Loucy (cell line): Measurements from ENCODE around the gene GHRL.

Experiments used
- H2AFZ ChIP-seq: fragments of 200-600 bp; sonication (generic); 2 replicates; pipeline ENCODE4 v1.6.0; 2016; ENCODE audit warnings: antibody characterized with exemption, mild to moderate bottlenecking, low read length, moderate library complexity
- H3F3A ChIP-seq: fragments of 200-600 bp; 2 replicates; pipeline ENCODE4 v1.6.0; 2016; ENCODE audit warnings: antibody characterized with exemption, low read depth, mild to moderate bottlenecking
- H3K27me3 ChIP-seq: fragments of 200-600 bp; sonication (generic); 2 replicates; pipeline ENCODE4 v1.6.1; 2014; ENCODE audit warnings: low read length, mild to moderate bottlenecking; ENCODE audit not compliant: insufficient read depth, poor library complexity, severe bottlenecking
- H3K36me3 ChIP-seq: fragments of 200-600 bp; sonication (generic); 2 replicates; pipeline ENCODE4 v1.6.1; 2016; ENCODE audit warnings: low read length; ENCODE audit not compliant: insufficient read depth
- H3K4me1 ChIP-seq: fragments of 200-600 bp; sonication (generic); 2 replicates; pipeline ENCODE4 v1.5.1; 2014; ENCODE audit warnings: low read length, mild to moderate bottlenecking; ENCODE audit not compliant: insufficient read depth, poor library complexity, severe bottlenecking
- H3K4me2 ChIP-seq: fragments of 200-600 bp; sonication (generic); 2 replicates; pipeline ENCODE4 v1.6.0; 2014; ENCODE audit warnings: antibody characterized with exemption, low read length, low read depth, mild to moderate bottlenecking; ENCODE audit not compliant: poor library complexity, severe bottlenecking
- H3K4me3 ChIP-seq: fragments of 200-600 bp; sonication (generic); 2 replicates; pipeline ENCODE4 v1.5.1; 2014; ENCODE audit warnings: low read length, mild to moderate bottlenecking, mixed read lengths; ENCODE audit not compliant: poor library complexity, severe bottlenecking
- H3K79me2 ChIP-seq: fragments of 200-600 bp; sonication (generic); 2 replicates; pipeline ENCODE4 v1.6.1; 2014; ENCODE audit warnings: low read length; ENCODE audit not compliant: insufficient read depth
- H3K9ac ChIP-seq: fragments of 200-600 bp; sonication (generic); 2 replicates; pipeline ENCODE4 v1.6.0; 2014; ENCODE audit warnings: mild to moderate bottlenecking, low read depth, low read length, moderate library complexity; ENCODE audit not compliant: poor library complexity, severe bottlenecking
- H3K9me2 ChIP-seq: fragments of 200-600 bp; sonication (generic); replicated peaks from 2 replicates; pipeline ENCODE4 v1.6.1; 2016; ENCODE audit warnings: low read depth, low read length, mixed read lengths
- H3K9me3 ChIP-seq: fragments of 200-600 bp; sonication (generic); 2 replicates; pipeline ENCODE4 v1.6.1; 2014; ENCODE audit warnings: mild to moderate bottlenecking, antibody characterized with exemption, low read length, low read depth; ENCODE audit not compliant: insufficient read depth
- H4K20me1 ChIP-seq: fragments of 200-600 bp; sonication (generic); 2 replicates; pipeline ENCODE4 v1.6.0; 2014; ENCODE audit warnings: antibody characterized with exemption, low read length, mild to moderate bottlenecking; ENCODE audit not compliant: insufficient read depth, poor library complexity, severe bottlenecking
- CTCF ChIP-seq: fragments of 200-600 bp; sonication (generic); conservative IDR thresholded peaks from 2 replicates; pipeline ENCODE4 v1.5.1; 2014; ENCODE audit warnings: mild to moderate bottlenecking, antibody characterized with exemption, low read length
- EZH2phosphoT487 ChIP-seq: fragments of 200-600 bp; IDR thresholded peaks from 2 replicates; pipeline ENCODE4 v1.6.1; 2018; ENCODE audit warnings: antibody characterized with exemption, mild to moderate bottlenecking, moderate library complexity, borderline replicate concordance

GHRL gene

GRCh38 chr3:10259798-10260197, 32.9 kb downstream of the GHRL start:
- Histone ChIP-seq H2AFZ (no peak overlapping the region), H3F3A (no peaks in the 10 kb centered on the region), H3K79me2 (peaks cover 95% of the 10 kb centered on the region), H4K20me1 (peaks cover 43% of the 10 kb centered on the region), H3K36me3 (peaks cover 49% of the 10 kb centered on the region), H3K4me3 (no peak overlapping the region), H3K4me1 (peaks cover 24% of the 10 kb centered on the region), H3K27me3 (no peaks in the 10 kb centered on the region), H3K9me2 (no peaks in the 10 kb centered on the region), H3K9ac (no peak overlapping the region), H3K9me3 (no peaks in the 10 kb centered on the region), H3K4me2 (no peak overlapping the region)
- TF ChIP-seq EZH2phosphoT487, result no peak
- TF ChIP-seq CTCF, result no peak

- peaks cover 25% of the 10 kb centered on the region for H3K4me1 ChIP-seq
- H3K4me2 ChIP-seq, result peak overlapping the region; percentile 38
- H3K27me3 ChIP-seq, result no peaks in the 10 kb centered on the region
- peaks cover 44% of the 10 kb centered on the region for H3K36me3 ChIP-seq
- H2AFZ ChIP-seq, result no peak overlapping the region
- H3K9me2 ChIP-seq, result no peaks in the 10 kb centered on the region
- peaks cover 95% of the 10 kb centered on the region for H3K79me2 ChIP-seq
- H3K9ac ChIP-seq, result no peak overlapping the region
- H3F3A ChIP-seq, result no peaks in the 10 kb centered on the region
- H3K4me3 ChIP-seq, result no peak overlapping the region
- H3K9me3 ChIP-seq, result no peaks in the 10 kb centered on the region
- peaks cover 43% of the 10 kb centered on the region for H4K20me1 ChIP-seq
- TF ChIP-seq EZH2phosphoT487, result no peak
- TF ChIP-seq CTCF, result no peak
These were observed 33.7 kb downstream of the GHRL start for GRCh38 chr3:10259036-10259435.

GRCh38 chr3:10255835-10256234, 36.9 kb downstream of the GHRL start:
- no peak for TF ChIP-seq EZH2phosphoT487
- no peak for TF ChIP-seq CTCF
- no peaks in the 10 kb centered on the region for H3K9me3 ChIP-seq
- no peaks in the 10 kb centered on the region for H3K9me2 ChIP-seq
- H3K27me3 ChIP-seq, result no peaks in the 10 kb centered on the region
- no peaks in the 10 kb centered on the region for H3F3A ChIP-seq
- peaks cover 36% of the 10 kb centered on the region for H3K4me1 ChIP-seq
- H3K9ac ChIP-seq, result no peak overlapping the region
- H3K4me2 ChIP-seq, result peak overlapping the region; percentile 66
- no peak overlapping the region for H2AFZ ChIP-seq
- H3K79me2 ChIP-seq, result peaks cover 94% of the 10 kb centered on the region
- peaks cover 22% of the 10 kb centered on the region; the same call in 1 of the 2 replicates for H3K36me3 ChIP-seq
- H3K4me3 ChIP-seq, result no peak overlapping the region
- H4K20me1 ChIP-seq, result peaks cover 47% of the 10 kb centered on the region
